GM21447 (cell line): ENCODE measurements around the gene RGS18.
"Not testable (repeated sequence)": the region's sequence is repeated elsewhere in the genome, so short reads cannot be mapped to it uniquely, and the experiment has no call there.

Experiments
- ATAC-seq: cut with Tn5 transposase; IDR thresholded peaks from one replicate; pipeline ENCODE4 v1.9.1; 2021; ENCODE audit not compliant: unreplicated experiment

Gene RGS18

GRCh38 chr1:192165002-192165401 is 6.7 kb downstream of the RGS18 start:
- not testable (repeated sequence) for ATAC-seq

GRCh38 chr1:192167011-192167410 is 8.7 kb downstream of the RGS18 start:
- no peak for ATAC-seq

- ATAC-seq, result no peak
Observed at GRCh38 chr1:192167911-192168700, 9.8 kb downstream of the RGS18 start.

DNA sequence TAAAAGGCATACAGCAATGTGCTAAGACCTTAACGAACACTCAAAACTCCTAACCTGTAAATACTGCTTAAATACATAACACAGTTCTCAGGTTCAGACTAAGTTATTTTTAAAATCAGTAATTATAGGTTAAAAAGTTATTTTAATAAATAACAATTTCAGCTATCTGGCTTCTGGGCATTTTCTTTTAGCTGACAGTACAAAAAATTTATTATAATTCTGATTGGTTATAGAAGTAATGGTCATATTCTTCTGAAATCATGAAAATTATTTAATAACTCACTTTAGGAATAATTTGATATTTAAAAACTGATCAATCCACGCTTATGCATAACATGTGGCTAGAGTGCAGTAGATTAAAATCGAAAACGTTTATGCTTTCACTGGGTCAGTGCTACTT is 10.7 kb downstream of the RGS18 start:
- no peak for ATAC-seq

DNA sequence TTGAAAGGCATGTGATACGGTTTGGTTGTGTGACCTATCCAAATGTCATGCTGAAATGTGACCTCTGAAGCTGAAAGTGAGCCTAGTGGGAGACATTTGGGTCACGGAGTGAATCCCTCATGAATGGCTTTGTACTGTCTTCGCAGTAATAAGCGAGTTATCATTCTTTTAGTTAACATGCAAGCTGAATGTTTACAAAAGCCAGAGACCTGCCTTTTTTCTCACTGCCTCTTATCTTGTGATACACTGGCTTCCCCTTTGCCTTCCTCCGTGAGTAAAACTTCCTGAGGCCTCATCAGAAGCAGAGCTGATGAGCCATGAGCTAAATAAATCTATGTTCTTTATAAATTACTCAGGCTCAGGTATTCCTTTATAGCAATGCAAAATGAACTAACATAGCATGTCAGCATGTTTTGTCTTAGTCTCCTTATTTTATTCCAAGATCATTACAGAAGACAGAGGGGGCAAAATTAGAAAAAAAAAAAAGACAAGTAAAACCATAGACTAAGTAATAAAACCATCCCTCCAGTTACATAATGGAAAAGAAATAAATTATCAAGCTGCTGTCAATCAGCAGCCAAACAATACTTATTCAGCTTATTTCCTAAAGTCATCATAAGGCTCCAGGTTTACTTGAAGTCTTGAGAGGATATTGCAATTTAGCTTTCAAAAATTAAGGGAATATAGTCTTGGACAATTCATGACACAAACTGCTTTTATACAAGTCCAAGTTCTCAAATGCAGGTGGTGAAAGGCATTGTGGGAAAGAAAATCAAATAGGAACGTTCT is 12.1 kb downstream of the RGS18 start:
- no peak for ATAC-seq

GRCh38 chr1:192171123-192171522 is 12.9 kb downstream of the RGS18 start:
- no peak for ATAC-seq

DNA sequence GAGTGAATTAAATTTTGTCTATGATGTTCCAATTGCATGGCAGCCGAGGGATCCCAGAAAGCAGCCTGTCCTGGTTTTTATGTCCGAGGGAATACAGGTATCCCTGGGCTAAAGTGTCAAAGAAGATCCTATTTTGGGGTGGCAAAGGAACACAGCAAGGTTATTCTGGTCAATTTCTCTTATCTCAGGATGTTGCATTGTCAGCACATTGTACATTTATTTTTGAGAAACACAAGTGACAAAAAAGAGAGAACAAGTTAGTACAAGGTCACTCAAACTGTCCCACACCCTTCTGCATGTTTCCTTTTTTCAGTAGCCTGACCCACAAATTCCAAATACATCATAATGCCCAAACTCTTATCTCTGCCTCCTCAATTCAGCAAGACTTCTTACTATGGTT is 17.7 kb downstream of the RGS18 start:
- ATAC-seq, result no peak

DNA sequence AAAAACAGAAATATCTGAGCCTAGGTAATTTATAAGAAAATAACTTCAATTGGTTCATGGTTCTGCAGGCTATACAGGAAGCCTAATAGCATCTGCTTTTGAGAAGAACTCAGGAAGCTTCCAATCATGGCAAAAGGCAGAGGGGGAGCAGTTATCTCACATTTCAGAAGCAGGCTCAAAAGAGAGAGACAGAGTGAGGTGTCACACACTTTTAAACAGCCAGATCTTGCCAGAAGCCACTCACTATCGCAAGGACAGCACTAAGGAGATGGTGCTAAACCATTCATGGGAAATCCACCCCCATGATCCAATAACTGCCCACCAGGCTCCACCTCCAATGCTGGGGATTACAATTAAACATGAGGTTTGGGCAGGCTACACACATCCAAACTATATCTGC is 25.5 kb downstream of the RGS18 start:
- no peak for ATAC-seq

GRCh38 chr1:192186197-192186596 is 27.9 kb downstream of the RGS18 start:
- no peak for ATAC-seq

- no peak for ATAC-seq
Observed at GRCh38 chr1:192190066-192190465, 31.8 kb downstream of the RGS18 start.

DNA sequence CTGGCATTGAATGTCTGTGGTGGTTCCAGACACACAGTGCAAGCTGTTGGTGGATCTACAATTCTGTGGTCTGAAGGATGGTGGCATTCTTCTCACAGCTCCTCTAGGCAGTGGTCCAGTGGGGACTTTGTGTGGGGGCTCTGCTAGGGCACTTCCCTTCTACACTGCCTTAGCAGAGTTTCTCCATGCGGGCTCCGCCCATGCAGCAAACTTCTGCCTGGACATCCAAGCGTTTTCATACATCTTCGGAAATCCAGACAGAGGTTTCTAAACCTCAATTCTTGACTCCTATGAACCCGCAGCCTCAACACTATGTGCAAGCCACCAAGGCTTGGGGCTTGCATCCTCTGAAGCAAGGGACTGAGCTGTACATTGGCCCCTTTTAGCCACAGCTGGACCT is 43.0 kb downstream of the RGS18 start:
- ATAC-seq, result no peak

DNA sequence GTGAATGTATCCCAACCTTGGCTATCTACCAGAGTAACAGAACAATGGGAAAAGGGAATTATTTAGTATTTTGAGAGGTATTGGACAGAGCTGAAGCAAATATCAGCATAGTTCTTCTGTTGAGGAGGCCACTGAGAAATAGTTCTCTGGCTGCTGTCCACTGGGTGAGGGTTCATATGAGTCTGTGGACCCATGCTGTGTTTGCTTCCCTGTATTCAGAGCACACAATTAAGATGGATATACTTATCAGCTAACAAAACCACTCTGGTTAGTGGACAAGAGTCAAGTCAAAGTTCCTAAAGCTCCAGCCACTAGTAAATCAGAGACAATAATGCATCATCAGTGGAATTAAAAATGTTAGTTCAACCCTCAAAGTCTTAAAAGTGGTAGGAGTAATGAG is 66.1 kb downstream of the RGS18 start:
- ATAC-seq, result no peak

- ATAC-seq, result no peak
Observed at GRCh38 chr1:192224846-192225245, 66.6 kb downstream of the RGS18 start.

DNA sequence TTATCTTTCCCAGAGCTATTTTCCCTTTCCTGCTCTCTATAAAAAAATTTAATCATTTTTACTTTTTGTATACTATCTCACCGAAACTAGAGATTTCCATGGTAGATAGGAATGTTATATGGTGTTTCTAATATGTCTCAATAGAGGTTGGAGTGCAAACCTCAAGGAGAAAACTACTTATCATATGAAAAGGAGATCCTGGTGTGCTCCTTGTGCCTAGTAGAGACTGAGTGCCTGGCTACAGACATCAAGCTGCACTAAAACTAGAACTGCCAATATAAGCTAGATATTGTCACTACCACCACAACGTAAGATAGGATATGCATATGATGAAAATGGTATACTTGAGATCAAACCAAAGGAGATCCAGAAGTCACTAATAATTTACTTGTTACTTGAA is 67.0 kb downstream of the RGS18 start:
- no peak for ATAC-seq

DNA sequence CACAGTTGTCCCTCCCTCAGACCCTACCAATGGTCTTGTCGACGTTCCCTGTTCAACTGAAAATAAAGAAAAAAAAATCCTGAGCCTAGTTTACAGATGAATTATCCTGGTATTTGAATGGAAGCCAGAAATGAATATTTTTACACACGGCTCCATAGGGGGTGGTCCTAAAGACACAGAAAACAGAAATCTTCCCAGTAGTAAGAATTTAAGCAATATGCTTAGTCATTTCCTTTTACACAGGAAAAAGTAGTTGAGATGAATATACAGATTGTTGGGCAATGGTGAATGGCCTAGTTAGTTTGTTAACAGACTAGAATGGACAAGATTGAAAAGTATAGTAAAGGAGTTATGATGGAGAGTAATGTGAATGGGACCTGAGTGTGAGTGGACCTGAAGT is 67.4 kb downstream of the RGS18 start:
- no peak for ATAC-seq

GRCh38 chr1:192227330-192227729 is 69.1 kb downstream of the RGS18 start:
- ATAC-seq, result no peak

- not testable (repeated sequence) for ATAC-seq
Observed at GRCh38 chr1:192227980-192228379, 69.7 kb downstream of the RGS18 start.

DNA sequence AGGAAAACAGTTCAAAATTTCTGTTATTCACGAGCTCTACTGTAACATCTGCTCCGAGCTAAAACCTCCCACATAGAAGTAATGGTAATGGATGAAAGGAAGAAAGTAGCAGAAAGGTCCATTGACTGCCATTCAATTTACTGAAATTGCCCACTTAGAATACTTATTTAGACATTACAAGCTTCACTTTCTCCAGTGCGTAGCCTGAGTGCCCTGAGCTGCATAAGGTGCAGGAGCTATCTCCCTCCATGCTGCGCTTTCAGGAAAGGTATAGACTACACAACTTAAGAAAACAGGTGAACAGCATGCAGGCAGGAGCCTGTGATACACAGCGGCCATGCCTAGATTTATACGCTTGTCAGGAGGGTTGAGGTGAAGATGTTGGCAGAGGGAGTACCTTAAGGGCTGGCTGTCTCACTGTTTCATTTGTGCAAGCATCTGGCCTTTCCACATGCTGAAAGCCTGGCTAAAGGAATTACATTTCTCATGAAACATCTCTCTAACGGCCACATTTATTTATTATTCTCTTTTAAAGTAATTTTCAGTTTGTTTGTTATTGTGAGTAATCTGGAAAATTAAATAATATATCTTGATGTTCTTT is 74.7 kb downstream of the RGS18 start:
- no peak for ATAC-seq

GRCh38 chr1:192235127-192235526 is 76.9 kb downstream of the RGS18 start:
- no peak for ATAC-seq
